HG02981 (cell line): Measurements from ENCODE around the gene EXOC2.

Experiments
- ATAC-seq: cut with Tn5 transposase; IDR thresholded peaks from one replicate; pipeline ENCODE4 v1.9.1; 2021; ENCODE audit warnings: mild to moderate bottlenecking, moderate library complexity; ENCODE audit not compliant: unreplicated experiment

EXOC2 gene

GRCh38 chr6:449486-450419 lies 243.2 kb downstream of the EXOC2 start:
- ATAC-seq: no peak

DNA sequence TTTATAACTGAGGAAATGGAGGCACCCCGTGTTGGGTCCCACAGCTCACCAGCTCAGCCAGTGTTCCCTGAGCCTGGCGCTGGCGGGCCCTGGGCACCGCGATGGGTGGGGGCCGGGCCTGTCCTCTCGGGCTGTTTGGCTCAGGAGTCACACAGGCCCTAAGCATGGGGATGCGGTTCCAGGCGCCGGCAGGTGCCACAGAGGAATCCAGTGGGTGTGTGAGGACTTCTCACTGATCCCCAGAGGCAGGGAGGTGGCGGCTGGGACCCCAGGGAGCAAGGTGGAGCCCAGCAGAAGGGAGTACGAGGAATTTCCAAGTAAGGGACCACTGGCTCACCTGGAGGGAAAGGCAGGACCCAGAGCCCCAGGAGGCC lies 243.9 kb downstream of the EXOC2 start:
- ATAC-seq: no peak

DNA sequence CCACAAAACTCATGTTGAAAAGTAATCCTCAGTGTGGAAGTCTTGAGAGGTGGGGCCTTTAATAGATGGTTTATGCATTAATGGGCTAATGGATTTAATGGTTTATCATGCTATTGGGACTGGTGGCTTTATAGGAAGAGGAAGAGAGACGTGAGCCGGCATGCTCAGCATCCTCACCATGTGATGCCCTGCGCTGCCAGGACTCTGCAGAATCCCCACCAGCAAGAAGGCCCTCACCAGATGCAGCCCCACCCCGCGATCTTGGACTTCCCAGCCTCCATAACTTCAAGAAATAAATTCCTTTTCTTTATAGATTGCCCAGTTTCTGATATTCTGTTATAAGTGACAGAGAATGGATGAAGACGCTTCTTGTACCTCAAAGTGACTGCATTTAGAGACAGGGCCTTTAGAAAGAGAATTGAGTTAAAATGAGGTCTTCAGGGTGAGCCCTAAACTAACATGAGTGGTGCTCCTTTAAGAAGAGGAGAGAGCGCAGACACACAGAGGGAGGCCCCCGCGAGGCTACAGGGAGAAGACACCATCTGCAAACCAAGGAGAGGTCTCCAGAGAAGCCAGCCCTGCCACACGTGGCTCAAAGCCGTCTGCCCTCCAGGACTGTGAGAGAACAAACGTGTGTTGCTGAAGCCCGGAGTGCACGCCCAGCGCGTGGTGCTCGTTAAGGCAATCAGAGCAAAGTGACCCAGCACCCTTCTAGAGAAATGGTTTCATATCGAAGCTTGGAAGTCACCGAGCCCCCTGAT lies 244.5 kb downstream of the EXOC2 start:
- no peak for ATAC-seq

- no peak for ATAC-seq
These were observed 245.4 kb downstream of the EXOC2 start for GRCh38 chr6:447381-448165.

DNA sequence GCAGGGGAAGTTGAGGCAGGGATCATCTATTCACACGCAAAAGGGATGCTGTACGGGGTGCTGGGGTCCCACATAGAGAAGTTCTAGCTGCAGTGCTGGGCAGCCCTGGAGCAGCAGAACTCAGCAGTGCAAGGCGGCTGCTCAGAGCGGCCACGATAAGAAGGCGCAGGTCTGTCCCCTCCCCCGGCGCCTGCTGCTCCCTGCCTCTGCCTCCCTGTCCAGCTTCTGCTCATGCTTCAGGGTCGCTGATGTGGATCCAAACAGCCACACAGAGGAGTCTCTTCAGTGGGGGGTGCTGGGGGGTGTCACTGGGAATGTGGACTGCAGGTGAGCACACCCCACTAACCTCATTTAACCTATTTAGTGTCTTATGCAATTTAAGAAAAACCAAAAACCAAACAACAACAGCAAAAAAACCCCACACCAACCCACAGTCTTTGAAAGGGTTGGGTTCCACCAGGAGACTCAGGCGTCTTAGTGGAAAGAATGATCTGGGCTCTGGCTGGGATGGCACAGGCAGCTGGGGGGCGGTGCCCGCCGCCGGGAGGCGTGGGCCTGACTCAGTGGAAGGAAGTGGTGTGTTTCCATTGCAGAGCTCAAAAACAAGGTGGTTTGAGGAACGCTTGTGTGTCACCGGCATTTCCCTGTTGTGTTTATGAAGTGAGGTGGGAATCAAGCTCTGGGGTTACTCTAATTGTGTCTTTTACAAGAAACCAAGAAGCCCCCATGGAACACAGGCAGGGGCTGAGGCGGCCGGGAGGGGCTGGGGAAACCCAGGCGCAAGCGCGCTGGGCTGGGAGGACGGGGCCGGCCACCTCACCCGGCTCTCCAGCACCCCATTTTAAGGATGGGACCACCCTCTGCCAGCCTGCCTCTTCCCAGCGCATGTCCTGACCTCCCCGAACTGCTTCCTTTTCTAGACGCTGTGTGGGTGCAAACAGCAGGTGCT lies 246.2 kb downstream of the EXOC2 start:
- no peak for ATAC-seq

GRCh38 chr6:445571-446417 lies 247.1 kb downstream of the EXOC2 start:
- ATAC-seq: no peak

GRCh38 chr6:444653-445275 lies 248.2 kb downstream of the EXOC2 start:
- ATAC-seq: no peak

DNA sequence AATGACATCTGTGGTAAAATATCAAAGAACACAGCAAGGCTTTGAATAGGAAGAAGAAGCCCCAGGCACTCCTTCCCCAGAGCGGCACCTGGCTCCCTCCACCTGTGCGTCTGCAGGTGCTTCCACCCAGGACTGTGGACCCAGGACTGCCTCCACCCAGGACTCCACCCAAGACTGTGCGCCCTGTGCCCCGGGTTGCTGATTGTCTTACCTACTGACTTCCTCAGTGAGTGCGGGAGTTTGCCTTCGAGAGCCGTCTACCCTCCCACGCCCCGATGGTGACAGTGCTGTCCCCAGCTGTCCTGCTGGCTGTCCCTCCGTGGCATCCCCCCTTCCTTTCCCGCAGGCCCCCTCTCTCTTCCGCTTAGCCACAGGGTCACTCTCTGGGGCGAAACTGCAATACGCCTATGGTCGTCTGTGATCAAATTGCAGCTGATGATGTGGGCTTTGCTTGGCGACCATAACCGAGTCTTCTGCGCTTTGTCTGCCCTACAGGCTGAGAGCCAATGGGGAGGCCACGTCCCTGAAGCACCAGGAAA lies 249.2 kb downstream of the EXOC2 start:
- no peak for ATAC-seq

DNA sequence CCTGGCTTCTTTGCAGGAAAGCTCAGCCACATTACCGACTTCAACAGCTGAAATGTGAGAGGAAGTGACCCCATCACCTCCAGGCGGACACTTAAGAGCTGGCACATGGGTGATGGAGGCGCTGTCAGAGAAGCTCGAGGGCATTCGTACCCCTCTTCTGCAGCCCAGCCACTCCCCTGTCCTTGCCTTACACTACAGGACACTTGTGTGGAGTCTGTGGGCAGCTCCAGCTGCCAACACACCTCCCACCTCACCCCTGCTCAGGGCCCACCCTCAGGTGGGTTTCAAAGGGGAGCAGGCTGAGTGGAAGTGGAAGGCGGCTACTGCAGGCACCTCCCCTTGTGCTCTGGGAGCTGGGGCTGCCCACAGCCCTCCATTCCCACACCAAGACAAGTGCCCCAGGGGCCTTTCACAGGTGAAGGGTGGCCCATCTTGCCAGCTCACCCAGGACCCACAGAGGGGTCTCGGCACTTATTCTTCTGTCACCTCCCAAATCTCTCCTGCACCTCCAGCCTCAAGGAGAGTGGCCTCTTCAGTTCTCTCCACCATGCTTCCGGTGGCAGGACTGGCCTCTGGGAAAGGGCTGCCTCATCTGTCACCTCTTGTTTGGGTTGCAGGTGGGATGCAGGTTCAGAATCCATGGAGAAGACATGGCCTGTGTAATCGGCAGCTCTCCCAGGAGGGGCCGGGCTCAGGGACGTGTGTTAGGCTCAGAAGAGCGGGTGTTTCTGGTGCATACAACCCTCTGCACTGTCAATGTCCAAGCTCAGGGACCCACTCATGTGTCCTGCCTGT lies 251.6 kb downstream of the EXOC2 start:
- ATAC-seq: no peak

GRCh38 chr6:439641-440167 lies 253.2 kb downstream of the EXOC2 start:
- ATAC-seq: no peak

DNA sequence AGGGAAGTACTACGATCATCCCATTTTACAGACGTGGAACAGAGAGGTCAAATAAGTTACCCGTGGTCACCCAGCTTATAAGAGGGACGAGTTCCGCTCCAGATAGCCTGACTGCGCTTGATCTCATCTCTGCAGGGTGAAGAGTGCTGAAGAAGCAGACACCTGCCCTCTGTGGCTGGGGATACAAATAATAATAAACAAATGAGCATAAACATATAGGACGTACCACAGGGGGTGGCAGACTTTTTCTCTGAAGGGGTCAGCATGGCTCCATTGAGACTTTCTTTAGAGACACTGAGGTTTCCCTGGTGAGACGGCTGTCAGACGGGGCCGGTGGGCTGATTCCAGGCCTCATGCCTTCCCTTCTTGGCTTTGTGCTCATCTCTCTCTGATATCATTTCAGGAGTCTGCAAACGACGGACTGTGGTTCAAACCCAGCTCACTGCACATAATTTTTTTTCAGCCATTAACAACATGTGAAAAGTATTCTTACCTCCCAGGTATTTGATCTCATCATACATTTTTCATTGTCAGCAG lies 254.2 kb downstream of the EXOC2 start:
- no peak for ATAC-seq

DNA sequence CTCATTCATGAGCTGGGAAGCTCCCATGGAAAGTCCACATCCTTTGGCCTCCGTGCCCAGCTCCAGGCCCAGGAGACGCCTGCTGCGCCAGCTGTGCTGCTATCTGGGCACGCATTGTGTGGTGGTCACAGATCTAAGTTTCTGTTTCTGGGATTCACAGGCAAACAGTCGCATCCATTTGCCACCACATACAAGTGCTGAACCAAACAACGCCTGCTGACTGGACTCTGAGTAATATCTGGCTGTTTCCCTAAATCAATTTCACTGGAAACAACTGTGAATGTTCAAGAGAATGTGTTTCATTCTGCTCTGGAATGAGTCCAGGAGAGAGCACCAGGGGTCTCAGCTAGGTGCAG lies 255.9 kb downstream of the EXOC2 start:
- no peak for ATAC-seq

- no peak for ATAC-seq
These were observed 256.5 kb downstream of the EXOC2 start for GRCh38 chr6:436308-437036.

- ATAC-seq: no peak
These were observed 257.3 kb downstream of the EXOC2 start for GRCh38 chr6:435441-436307.
